Endodermal cell (in vitro differentiated cells): ENCODE data around the gene HDLBP. TPM values are rescaled to one million over a fixed set of nuclear protein-coding genes. Genes with fewer than 3 reads are reported as not detected.

ENCODE experiments used
- DNase-seq: peaks from one replicate; pipeline ENCODE4 v3.0.0-alpha.2; 2017
- H3K27ac ChIP-seq: 2 replicates; pipeline ENCODE4 v1.5.1; 2013; ENCODE audit warnings: mild to moderate bottlenecking, low read depth, low read length, moderate library complexity
- H3K27me3 ChIP-seq: 2 replicates; pipeline ENCODE4 v1.6.1; 2013; ENCODE audit warnings: mild to moderate bottlenecking, low read length, moderate library complexity; ENCODE audit not compliant: insufficient read depth, control insufficient read depth, poor library complexity, severe bottlenecking
- H3K36me3 ChIP-seq: 2 replicates; pipeline ENCODE4 v1.7.0; 2013; ENCODE audit warnings: mild to moderate bottlenecking, low read length, moderate library complexity; ENCODE audit not compliant: control insufficient read depth, insufficient read depth
- H3K4me1 ChIP-seq: one replicate; pipeline ENCODE4 v1.7.0; 2013; ENCODE audit warnings: low read length; ENCODE audit not compliant: control insufficient read depth, insufficient read depth
- H3K4me3 ChIP-seq: 2 replicates; pipeline ENCODE4 v1.5.1; 2013; ENCODE audit warnings: mild to moderate bottlenecking, low read length, moderate library complexity
- H3K9ac ChIP-seq: 2 replicates; pipeline ENCODE4 v1.6.1; 2013; ENCODE audit warnings: mild to moderate bottlenecking, low read length, moderate library complexity; ENCODE audit not compliant: poor library complexity, severe bottlenecking; ENCODE audit errors: extremely low read depth
- H3K9me3 ChIP-seq: 2 replicates; pipeline ENCODE4 v1.6.1; 2013; ENCODE audit warnings: mild to moderate bottlenecking, low read length, moderate library complexity; ENCODE audit not compliant: control insufficient read depth
- H3K27ac Mint-ChIP-seq: 2 replicates; pipeline ENCODE4 v1.8.0; 2020; ENCODE audit warnings: mixed read lengths
- H3K27me3 Mint-ChIP-seq: 2 replicates; pipeline ENCODE4 v1.8.0; 2021; ENCODE audit warnings: mild to moderate bottlenecking, mixed read lengths; ENCODE audit not compliant: insufficient read depth
- H3K36me3 Mint-ChIP-seq: 2 replicates; pipeline ENCODE4 v1.8.0; 2020; ENCODE audit warnings: low read depth, mixed read lengths
- H3K4me1 Mint-ChIP-seq: 2 replicates; pipeline ENCODE4 v1.8.0; 2020; ENCODE audit warnings: mixed read lengths
- H3K4me3 Mint-ChIP-seq: 2 replicates; pipeline ENCODE4 v1.8.0; 2020; ENCODE audit warnings: mild to moderate bottlenecking, moderate library complexity, mixed read lengths
- H3K9me3 Mint-ChIP-seq: 2 replicates; pipeline ENCODE4 v1.8.0; 2020; ENCODE audit warnings: mild to moderate bottlenecking, mixed read lengths
- WGBS, 2 experiments: methylation state at CpG; one replicate each; pipeline versions ENCODE4 v1.1.5 to v1.1.7; 2013; ENCODE audit warnings: missing lambda C conversion rate in 2 of 2, mixed read lengths in 1 of 2; ENCODE audit not compliant: insufficient coverage in 1 of 2, insufficient read length in 1 of 2; 5-methylcytosine and 5-hydroxymethylcytosine counted together
- total RNA-seq, 2 donors: library from RNA; stranded (reverse); fragmentation: NEBNext Ultra II Directional in 1 of 2; extraction: Animal tissue kit (Norgen Biotek cat#: 25700) in 1 of 2; gene quantifications; 2 replicates in 1 of 2; 3 replicates in 1 of 2; pipeline ENCODE4 v1.2.1, GENCODE V29; 2021
- TF ChIP-seq, protein P1 (sequence below): fragments of 200-600 bp; sonication (generic); conservative IDR thresholded peaks from 2 replicates; pipeline ENCODE4 v1.5.0; 2021; ENCODE audit warnings: antibody characterized with exemption, mild to moderate bottlenecking

Gene HDLBP
- total RNA-seq, 2 donors from 2014 or later: 344 to 374 TPM

DNA sequence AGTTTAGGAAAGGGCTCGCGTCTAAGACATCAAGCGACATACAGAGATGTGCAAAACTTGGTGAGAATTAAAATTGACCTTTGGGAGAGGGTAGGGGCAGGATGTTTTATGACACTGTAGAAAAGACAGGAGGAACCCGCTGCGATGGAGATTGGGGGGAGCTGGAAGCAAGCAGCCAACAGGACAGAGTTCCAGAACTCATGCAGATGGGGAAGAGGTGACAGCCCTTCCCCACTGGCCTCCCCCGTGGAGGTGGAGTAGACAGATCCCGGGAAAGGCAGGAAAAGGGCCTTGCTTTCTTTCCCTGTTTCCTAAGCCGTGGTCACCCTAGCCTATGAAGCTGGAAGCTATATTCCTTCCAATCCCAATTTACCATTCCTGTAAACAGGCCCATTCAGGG, 87.9 kb downstream of the HDLBP start:
- Histone ChIP-seq H3K4me3 (no peak overlapping the region), H3K36me3 (peaks cover 59% of the 10 kb centered on the region), H3K9ac (no peak overlapping the region), H3K27ac (no peak overlapping the region), H3K27me3 (no peaks in the 10 kb centered on the region), H3K9me3 (no peaks in the 10 kb centered on the region), H3K4me1 (no peaks in the 10 kb centered on the region)
- peak overlapping the region; percentile 72 for H3K27ac Mint-ChIP-seq
- H3K36me3 Mint-ChIP-seq: peaks cover 64% of the 10 kb centered on the region
- 93 to 96% methylated on average over 5 to 8 of the region's 8 CpGs for WGBS, 2 experiments
- no peak overlapping the region for H3K4me3 Mint-ChIP-seq
- H3K4me1 Mint-ChIP-seq: no peaks in the 10 kb centered on the region
- no peaks in the 10 kb centered on the region for H3K27me3 Mint-ChIP-seq
- H3K9me3 Mint-ChIP-seq: no peaks in the 10 kb centered on the region
- no peak for DNase-seq
- TF ChIP-seq, protein P1, sequence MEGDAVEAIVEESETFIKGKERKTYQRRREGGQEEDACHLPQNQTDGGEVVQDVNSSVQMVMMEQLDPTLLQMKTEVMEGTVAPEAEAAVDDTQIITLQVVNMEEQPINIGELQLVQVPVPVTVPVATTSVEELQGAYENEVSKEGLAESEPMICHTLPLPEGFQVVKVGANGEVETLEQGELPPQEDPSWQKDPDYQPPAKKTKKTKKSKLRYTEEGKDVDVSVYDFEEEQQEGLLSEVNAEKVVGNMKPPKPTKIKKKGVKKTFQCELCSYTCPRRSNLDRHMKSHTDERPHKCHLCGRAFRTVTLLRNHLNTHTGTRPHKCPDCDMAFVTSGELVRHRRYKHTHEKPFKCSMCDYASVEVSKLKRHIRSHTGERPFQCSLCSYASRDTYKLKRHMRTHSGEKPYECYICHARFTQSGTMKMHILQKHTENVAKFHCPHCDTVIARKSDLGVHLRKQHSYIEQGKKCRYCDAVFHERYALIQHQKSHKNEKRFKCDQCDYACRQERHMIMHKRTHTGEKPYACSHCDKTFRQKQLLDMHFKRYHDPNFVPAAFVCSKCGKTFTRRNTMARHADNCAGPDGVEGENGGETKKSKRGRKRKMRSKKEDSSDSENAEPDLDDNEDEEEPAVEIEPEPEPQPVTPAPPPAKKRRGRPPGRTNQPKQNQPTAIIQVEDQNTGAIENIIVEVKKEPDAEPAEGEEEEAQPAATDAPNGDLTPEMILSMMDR: no peak

DNA sequence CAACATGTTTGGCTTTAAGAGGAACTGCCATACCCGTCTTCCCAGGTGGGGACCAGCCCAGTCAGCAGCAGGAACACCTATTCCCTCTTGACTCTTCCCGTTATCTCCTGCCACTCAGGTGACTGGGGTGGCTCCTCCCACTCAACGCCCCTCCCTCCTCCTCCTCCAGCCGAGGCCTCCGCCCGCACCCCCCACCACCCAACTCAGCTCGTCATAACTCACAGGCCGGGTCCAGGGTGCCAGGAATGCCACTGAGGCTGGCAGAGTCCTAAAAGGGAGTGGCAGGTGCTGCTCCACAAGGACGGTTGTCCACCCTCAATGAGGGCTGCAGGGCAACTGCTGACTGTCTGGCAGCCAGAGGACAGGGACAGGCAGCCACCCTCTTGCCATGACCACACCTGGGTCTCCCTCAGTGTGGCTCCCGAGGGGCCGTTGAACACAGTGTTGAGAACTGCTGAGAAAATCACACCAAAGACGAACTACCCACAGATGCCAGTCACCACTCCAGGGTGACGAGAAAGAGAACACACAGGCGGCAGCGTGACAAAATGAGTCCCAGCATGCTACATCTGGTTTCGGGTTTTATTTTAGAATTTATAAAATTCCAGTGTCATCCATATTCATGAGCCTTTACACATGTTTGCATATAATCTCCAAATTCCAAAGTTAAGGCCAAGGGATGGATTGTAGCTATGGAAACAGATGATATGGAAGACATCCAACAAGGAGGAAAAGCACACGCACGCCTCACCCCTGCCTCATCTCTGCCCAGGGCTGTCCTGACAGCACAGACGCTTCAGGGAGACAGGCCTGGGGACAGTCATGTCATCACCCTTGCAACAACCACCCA, 88.5 kb downstream of the HDLBP start:
- H3K36me3 ChIP-seq: peaks cover 53% of the 10 kb centered on the region
- H3K27ac ChIP-seq: no peak overlapping the region
- no peaks in the 10 kb centered on the region for H3K4me1 ChIP-seq
- no peak overlapping the region for H3K4me3 Mint-ChIP-seq
- WGBS, 2 experiments: 90 to 94% methylated on average over 9 to 19 of the region's 19 CpGs
- H3K9me3 Mint-ChIP-seq: no peaks in the 10 kb centered on the region
- H3K27me3 Mint-ChIP-seq: no peaks in the 10 kb centered on the region
- H3K36me3 Mint-ChIP-seq: peaks cover 63% of the 10 kb centered on the region
- H3K4me1 Mint-ChIP-seq: no peaks in the 10 kb centered on the region
- TF ChIP-seq, protein P1: no peak
- no peak overlapping the region for H3K4me3 ChIP-seq
- H3K27ac Mint-ChIP-seq: no peak overlapping the region
- no peaks in the 10 kb centered on the region for H3K9me3 ChIP-seq
- no peaks in the 10 kb centered on the region for H3K27me3 ChIP-seq
- H3K9ac ChIP-seq: no peak overlapping the region
- DNase-seq: no peak

DNA sequence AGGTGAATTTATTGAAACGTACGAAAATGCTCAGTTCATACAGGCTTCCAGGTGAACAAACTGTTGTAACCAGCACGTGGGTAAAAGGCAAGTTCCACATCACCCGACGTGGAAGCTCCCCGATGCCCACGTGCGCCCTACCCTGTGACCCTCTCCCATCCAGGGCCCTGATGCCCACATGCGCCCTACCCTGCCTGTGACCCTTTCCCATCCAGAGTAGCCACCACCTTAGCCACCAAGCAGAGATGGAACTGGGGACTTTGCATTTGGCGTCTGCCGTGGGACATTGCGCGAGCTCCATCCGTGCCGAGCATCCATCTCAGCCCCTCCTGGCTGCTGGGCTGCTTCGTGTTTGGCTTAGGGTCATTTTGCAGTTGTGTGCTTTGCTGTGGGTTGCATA, 89.5 kb downstream of the HDLBP start:
- no peak for DNase-seq
- Histone ChIP-seq H3K4me3 (no peak overlapping the region), H3K27me3 (no peaks in the 10 kb centered on the region), H3K36me3 (peaks cover 45% of the 10 kb centered on the region), H3K9ac (no peak overlapping the region), H3K9me3 (no peaks in the 10 kb centered on the region), H3K27ac (no peak overlapping the region), H3K4me1 (no peaks in the 10 kb centered on the region)
- Mint-ChIP-seq H3K9me3 (no peaks in the 10 kb centered on the region), H3K27me3 (no peaks in the 10 kb centered on the region), H3K4me1 (no peaks in the 10 kb centered on the region), H3K4me3 (no peak overlapping the region), H3K27ac (no peak overlapping the region), H3K36me3 (peaks cover 55% of the 10 kb centered on the region)
- WGBS, 2 experiments: 95 to 99% methylated on average over 10 to 16 of the region's 16 CpGs
- TF ChIP-seq, protein P1: no peak
